GM19397 (cell line): Measurements from ENCODE around the gene MKLN1.
A peak's percentile ranks its signal among the peaks of the same experiment; 100 is the strongest.

ENCODE experiments used
- ATAC-seq: cut with Tn5 transposase; IDR thresholded peaks from one replicate; pipeline ENCODE4 v1.9.1; 2021; ENCODE audit warnings: mild to moderate bottlenecking, moderate library complexity; ENCODE audit not compliant: unreplicated experiment

The MKLN1 gene

GRCh38 chr7:131346885-131347592, 19.4 kb downstream of the MKLN1 start:
- ATAC-seq = no peak

- ATAC-seq = no peak
These were observed 24.4 kb downstream of the MKLN1 start for GRCh38 chr7:131352032-131352431.

GRCh38 chr7:131354390-131354789, 26.7 kb downstream of the MKLN1 start:
- no peak for ATAC-seq

- no peak for ATAC-seq
These were observed 28.5 kb downstream of the MKLN1 start for GRCh38 chr7:131355917-131356777.

GRCh38 chr7:131357282-131357880, 29.7 kb downstream of the MKLN1 start:
- ATAC-seq = no peak

- no peak for ATAC-seq
These were observed 31.0 kb downstream of the MKLN1 start for GRCh38 chr7:131358636-131359035.

GRCh38 chr7:131359136-131359776, 31.6 kb downstream of the MKLN1 start:
- ATAC-seq = no peak

- no peak for ATAC-seq
These were observed 36.0 kb downstream of the MKLN1 start for GRCh38 chr7:131363719-131364118.

- ATAC-seq = no peak
These were observed 37.2 kb downstream of the MKLN1 start for GRCh38 chr7:131364767-131365344.

- ATAC-seq = no peak
These were observed 38.2 kb downstream of the MKLN1 start for GRCh38 chr7:131365838-131366237.

GRCh38 chr7:131369354-131369753, 41.7 kb downstream of the MKLN1 start:
- ATAC-seq = no peak

GRCh38 chr7:131370523-131370968, 42.9 kb downstream of the MKLN1 start:
- peak; percentile 61 for ATAC-seq

GRCh38 chr7:131371411-131371810, 43.7 kb downstream of the MKLN1 start:
- no peak for ATAC-seq

- ATAC-seq = no peak
These were observed 44.9 kb downstream of the MKLN1 start for GRCh38 chr7:131372554-131372953.

GRCh38 chr7:131374821-131375220, 47.1 kb downstream of the MKLN1 start:
- no peak for ATAC-seq

GRCh38 chr7:131381069-131381838, 53.6 kb downstream of the MKLN1 start:
- no peak for ATAC-seq

- ATAC-seq = no peak
These were observed 56.0 kb downstream of the MKLN1 start for GRCh38 chr7:131383417-131384285.

- no peak for ATAC-seq
These were observed 56.6 kb downstream of the MKLN1 start for GRCh38 chr7:131384286-131384635.

- ATAC-seq = no peak
These were observed 57.4 kb downstream of the MKLN1 start for GRCh38 chr7:131385039-131385605.
